HG03378 (cell line): ENCODE results near the gene TBX10.

Experiments used
- ATAC-seq: cut with Tn5 transposase; IDR thresholded peaks from one replicate; pipeline ENCODE4 v1.9.1; 2021; ENCODE audit warnings: mild to moderate bottlenecking, moderate library complexity; ENCODE audit not compliant: unreplicated experiment

Gene TBX10

DNA sequence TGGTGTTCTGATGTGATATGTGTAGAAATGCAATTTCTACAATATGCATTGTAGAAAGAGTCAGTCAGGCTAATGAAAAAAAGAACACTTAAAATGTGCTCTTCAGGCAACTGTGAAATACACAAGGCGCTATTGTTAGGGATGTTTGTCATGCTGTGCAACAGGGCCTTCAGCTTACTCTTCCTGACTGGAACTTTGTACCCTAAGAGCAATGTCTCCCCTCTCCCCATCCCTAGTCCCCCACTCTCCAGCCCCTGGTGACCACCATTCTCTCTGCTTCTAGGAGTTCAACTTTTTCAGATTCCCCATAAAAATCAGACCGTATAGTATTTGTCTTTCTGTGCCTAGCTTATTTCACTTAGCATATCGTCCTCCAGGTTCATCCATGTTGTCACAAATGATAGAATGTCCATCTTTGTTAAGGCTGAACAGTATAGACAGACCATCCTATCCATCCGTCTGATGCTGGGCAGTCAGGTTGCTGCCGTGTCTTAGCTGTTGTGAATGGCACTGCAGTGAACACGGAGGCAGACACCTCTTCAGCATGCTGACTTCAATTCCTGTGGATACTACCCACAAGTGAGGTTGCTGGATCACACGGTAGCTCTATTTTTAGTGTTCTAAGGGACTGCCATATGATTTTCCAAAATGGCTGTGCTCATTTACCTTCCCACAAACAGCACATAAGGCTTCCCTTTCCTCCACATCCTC lies 22.2 kb downstream of the TBX10 start:
- ATAC-seq, result no peak

GRCh38 chr11:67616431-67617242 lies 22.9 kb downstream of the TBX10 start:
- no peak for ATAC-seq

DNA sequence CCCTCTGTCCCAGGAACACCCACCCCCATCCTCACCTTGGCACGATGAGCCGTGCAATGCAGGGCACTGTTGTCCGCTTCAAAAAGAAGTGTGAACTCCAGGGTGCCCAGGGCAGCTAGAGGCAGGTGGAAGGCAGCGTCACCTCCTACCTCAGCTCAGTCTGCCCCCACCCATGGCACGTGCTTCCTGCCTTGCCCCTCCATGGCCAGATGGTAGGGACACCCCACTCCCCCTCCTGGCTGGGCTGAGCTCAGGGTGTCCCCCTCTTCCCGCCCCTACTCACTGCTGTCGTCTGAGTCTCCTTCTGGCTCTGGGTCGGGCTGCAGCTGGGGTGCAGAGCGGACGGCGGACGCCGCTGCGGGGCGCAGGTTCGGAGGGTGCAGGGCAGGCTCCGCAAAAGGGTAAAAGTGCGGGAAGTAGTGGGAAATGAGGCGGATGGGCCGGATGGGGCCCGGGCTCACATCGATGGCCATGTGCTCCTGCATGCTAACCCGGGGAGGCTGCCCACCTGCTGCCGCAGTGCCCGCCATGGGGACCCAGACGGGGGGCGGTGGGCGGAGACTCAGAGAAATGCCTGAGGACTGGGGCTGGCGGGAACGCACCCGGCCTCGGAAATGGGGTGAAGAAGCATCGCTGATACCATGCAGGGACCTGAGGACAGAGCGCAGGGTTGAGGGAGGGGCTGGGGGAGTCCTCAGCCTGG lies 23.7 kb downstream of the TBX10 start:
- no peak for ATAC-seq

GRCh38 chr11:67614730-67615714 lies 24.5 kb downstream of the TBX10 start:
- ATAC-seq, result no peak

DNA sequence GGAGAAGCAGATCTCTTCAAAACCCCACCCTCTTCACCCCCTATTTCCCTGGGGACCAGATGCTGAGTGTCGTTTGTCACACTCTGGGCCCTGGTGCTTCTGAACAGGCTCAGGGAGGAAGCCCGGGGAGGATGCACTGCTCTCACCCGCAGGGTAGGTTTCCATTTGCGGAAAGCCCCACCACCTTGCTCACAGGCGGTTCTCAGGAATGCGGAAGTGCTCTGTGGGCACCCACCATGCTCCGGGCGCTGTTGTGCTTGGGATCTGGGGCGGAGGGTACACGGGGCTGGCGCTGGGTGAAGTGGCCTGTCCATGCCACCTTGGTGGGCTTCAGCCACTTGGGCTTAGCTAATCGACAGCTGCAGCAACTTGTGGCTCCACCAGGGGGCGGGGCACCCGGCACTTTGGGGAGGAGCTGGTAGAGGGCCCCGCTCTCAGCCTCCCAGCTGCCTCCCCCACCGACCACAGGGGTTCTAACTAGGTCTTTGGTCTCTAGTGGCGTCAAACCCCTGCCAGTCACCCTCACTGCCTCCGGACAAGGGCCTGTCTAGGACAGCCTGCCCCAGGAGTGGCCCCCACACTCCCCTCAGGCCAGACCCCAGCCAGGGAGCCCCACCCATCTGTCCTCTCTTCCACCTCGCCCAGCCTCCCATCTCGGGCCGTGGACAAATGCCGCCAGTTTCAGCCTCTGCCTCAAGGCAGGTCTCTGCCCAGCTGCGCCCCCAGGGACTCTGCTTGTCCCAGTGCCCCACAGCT lies 25.4 kb downstream of the TBX10 start:
- peak; percentile 71 for ATAC-seq

- no peak for ATAC-seq
These were observed 26.1 kb downstream of the TBX10 start for GRCh38 chr11:67613313-67613959.

DNA sequence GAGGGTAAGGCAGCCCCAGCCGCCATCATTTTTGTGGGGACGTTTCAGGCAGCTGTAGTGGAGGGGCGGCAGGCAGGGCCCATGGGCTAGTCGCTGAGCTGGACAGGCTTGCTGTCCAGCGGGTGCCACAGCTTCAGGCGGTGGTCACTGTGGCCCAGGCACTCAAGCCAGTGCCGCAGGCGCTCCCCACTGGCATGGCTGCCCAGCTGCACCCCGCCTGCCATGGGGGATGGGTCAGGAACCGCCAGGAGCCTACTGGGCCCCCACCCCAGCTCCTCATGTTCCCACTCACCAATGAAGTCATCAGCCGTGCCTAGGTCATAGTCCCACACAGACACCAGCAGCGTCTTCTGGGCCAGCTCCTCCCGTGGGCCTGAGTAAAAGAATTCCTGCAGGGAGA lies 26.8 kb downstream of the TBX10 start:
- ATAC-seq, result no peak

DNA sequence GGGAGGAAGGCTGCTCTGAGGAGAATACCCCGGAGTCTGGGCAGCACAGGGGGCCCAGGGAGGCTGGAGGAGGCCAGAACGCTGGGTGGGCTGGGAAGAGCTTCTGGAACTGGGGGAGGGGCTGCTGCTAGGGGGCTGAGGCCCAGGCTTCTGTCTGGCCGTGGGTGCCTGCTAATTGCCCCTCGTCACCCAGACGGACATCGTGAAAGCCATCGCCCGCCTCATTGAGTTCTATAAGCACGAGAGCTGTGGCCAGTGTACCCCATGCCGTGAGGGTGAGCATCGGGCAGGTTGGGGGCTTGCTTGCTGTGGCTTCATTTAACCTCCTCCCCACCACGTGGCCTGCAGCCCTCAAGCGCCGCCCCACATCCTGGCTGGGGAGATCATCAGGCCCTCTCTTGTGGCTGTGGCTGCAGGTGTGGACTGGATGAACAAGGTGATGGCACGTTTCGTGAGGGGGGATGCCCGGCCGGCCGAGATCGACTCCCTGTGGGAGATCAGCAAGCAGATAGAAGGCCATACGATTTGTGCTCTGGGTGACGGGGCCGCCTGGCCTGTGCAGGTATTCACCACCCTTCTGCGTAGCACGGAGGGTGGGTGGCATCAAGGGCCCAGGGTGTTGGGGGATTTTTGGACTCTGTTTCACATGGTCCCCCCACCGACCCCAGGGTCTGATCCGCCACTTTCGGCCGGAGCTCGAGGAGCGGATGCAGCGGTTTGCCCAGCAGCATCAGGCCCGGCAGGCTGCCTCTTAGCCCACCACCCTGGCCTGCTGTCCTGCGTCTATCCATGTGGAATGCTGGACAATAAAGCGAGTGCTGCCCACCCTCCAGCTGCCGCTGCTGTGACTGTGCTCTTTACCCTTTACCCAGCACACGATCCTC lies 27.6 kb downstream of the TBX10 start:
- ATAC-seq, result no peak

- ATAC-seq, result no peak
These were observed 28.4 kb downstream of the TBX10 start for GRCh38 chr11:67611165-67611564.

DNA sequence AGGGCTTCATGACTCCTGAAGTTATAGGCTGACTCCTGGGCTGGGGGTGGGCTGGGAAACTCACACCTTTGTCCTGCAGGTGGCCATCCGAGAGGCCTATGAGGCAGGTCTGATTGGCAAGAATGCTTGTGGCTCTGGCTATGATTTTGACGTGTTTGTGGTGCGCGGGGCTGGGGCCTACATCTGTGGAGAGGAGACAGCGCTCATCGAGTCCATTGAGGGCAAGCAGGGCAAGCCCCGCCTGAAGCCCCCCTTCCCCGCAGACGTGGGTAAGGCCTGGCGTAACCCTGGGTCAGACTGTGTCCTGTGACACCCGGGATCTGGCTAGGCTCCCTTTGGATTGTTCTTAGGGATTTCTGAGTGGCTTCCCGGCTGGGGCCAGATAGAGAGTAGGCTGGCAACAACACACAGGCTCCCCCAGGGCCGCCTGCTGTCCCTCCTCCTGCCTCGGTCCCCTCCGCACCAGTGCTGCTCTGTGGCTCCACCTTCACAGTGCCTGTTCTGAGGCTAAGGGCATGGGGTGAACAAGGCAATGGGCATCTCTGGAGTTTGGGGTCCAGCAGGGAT lies 29.2 kb downstream of the TBX10 start:
- no peak for ATAC-seq

GRCh38 chr11:67609316-67609715 lies 30.2 kb downstream of the TBX10 start:
- ATAC-seq, result no peak

- ATAC-seq, result no peak
These were observed 31.1 kb downstream of the TBX10 start for GRCh38 chr11:67608486-67608885.

- ATAC-seq, result no peak
These were observed 32.1 kb downstream of the TBX10 start for GRCh38 chr11:67607507-67607906.

DNA sequence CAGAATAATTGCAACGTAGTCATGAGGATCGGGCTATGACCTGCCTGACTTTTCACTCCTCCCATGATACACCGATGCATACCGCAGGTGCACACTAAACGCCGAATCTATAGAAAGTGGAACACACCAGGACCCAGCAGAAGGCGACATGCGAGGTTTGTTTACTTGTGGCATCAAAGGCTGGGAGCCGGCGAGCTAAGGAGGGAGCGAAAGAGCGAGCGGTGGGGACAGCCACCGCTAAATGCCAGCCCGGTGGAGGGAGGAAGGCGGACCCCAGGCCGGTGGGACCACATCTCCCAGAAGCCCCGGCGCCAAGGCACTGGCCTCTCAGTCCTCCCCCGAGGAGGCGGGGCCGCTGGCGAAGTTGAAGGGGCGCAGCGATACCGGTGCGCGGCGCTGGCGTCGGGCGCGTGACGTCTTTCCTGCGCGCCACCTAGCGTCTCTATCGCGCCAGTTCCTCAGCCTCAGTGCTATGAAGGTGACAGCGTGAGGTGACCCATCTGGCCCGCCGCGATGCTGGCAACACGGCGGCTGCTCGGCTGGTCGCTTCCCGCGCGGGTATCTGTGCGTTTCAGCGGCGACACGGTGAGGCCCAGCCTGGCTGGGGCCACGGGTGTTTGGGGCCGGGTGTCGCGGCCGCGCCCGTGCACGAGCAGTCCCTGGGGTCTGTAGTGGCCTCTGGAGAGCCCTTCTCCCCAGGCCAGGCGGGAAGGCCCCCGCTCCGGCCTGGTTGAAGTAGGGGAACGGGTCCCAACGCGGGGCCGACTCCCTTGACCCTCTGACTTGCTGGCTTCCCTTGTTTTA lies 32.9 kb downstream of the TBX10 start, which contains the start of gene NDUFV1:
NDUFV1 (plus strand) TSS at position 445 of the 804 bp plus-strand sequence; CDS start at position 514, 69 bp downstream.
- ATAC-seq, result peak; percentile 68

DNA sequence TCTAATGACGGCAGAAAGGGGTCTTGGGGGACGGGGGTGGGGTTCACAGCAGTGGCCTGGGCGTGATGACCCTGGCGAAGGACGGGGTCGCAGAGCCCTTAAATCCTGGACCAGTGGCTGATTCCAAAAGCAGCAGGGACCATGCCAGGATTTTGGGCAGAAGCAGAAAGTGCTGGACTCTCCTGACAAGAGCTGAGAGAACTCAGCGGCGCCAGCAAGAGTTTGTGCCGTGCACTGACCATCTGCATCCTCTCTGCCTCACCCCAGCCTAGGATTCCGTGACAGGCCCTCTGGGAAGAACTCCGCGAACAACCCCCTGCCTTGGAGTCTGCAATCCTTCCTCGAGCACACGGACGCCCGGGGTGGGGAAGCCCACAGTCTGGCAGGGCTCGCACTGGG lies 33.5 kb downstream of the TBX10 start:
- no peak for ATAC-seq

GRCh38 chr11:67605231-67606011 lies 34.1 kb downstream of the TBX10 start:
- no peak for ATAC-seq
